HG03354 (cell line): Measurements from ENCODE around the gene APOC3.
"Not testable (repeated sequence)": the region's sequence is repeated elsewhere in the genome, so short reads cannot be mapped to it uniquely, and the experiment has no call there.

Source experiments
- ATAC-seq: cut with Tn5 transposase; IDR thresholded peaks from one replicate; pipeline ENCODE4 v1.9.1; 2021; ENCODE audit warnings: mild to moderate bottlenecking; ENCODE audit not compliant: unreplicated experiment, poor library complexity, severe bottlenecking

APOC3 gene

GRCh38 chr11:116828632-116829524, 829 bp upstream of the APOC3 start:
- no peak for ATAC-seq

DNA sequence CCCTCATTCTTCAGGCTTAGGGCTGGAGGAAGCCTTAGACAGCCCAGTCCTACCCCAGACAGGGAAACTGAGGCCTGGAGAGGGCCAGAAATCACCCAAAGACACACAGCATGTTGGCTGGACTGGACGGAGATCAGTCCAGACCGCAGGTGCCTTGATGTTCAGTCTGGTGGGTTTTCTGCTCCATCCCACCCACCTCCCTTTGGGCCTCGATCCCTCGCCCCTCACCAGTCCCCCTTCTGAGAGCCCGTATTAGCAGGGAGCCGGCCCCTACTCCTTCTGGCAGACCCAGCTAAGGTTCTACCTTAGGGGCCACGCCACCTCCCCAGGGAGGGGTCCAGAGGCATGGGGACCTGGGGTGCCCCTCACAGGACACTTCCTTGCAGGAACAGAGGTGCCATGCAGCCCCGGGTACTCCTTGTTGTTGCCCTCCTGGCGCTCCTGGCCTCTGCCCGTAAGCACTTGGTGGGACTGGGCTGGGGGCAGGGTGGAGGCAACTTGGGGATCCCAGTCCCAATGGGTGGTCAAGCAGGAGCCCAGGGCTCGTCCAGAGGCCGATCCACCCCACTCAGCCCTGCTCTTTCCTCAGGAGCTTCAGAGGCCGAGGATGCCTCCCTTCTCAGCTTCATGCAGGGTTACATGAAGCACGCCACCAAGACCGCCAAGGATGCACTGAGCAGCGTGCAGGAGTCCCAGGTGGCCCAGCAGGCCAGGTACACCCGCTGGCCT, 641 bp downstream of the APOC3 start:
- ATAC-seq, result no peak

GRCh38 chr11:116831790-116832349, 2.2 kb downstream of the APOC3 start:
- no peak for ATAC-seq

DNA sequence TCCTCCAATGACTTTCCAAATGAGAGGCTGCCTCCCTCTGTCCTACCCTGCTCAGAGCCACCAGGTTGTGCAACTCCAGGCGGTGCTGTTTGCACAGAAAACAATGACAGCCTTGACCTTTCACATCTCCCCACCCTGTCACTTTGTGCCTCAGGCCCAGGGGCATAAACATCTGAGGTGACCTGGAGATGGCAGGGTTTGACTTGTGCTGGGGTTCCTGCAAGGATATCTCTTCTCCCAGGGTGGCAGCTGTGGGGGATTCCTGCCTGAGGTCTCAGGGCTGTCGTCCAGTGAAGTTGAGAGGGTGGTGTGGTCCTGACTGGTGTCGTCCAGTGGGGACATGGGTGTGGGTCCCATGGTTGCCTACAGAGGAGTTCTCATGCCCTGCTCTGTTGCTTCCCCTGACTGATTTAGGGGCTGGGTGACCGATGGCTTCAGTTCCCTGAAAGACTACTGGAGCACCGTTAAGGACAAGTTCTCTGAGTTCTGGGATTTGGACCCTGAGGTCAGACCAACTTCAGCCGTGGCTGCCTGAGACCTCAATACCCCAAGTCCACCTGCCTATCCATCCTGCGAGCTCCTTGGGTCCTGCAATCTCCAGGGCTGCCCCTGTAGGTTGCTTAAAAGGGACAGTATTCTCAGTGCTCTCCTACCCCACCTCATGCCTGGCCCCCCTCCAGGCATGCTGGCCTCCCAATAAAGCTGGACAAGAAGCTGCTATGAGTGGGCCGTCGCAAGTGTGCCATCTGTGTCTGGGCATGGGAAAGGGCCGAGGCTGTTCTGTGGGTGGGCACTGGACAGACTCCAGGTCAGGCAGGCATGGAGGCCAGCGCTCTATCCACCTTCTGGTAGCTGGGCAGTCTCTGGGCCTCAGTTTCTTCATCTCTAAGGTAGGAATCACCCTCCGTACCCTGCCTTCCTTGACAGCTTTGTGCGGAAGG, 2.9 kb downstream of the APOC3 start:
- ATAC-seq, result no peak

GRCh38 chr11:116833491-116833815, 3.7 kb downstream of the APOC3 start:
- ATAC-seq, result no peak

- ATAC-seq, result no peak
Observed at GRCh38 chr11:116833816-116834534, 4.3 kb downstream of the APOC3 start.

- not testable (repeated sequence) for ATAC-seq
Observed at GRCh38 chr11:116834535-116835041, 4.9 kb downstream of the APOC3 start.

DNA sequence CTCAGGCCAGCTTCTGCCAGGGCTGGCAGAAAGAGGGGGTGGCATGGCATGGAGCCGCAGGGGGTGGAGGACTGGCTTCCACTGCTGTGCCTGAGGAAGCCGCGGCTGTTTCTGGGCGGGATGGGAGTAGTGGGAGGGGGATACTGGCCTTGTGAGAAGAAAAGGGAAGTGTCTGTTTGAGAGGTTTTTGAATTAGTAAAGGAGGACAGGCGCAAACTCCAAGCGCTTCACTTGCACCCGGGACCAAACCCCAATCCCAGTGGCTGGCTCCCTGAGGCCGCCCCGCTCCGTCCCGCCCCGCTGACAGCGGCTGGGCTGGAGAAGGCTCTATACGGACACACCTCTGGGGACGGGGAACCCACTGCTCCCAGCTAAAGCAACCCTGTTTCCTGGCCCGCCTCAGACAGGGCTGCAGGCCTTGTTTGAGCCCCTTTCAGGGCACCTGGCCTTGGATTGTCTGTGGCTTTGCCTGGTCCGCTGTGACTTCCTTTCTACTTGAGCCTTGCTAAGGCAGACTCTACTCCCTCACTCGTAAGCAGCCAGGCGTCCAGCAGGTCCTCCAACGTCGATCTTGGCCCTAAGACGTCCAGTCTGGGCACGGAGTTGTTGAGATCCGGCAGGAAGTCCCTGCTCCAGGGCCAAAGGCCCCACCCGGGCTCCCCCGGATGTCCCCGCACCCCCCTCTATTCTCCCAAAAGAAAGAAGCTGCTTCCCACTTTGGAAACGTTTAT, 5.5 kb downstream of the APOC3 start:
- peak; percentile 17 for ATAC-seq

DNA sequence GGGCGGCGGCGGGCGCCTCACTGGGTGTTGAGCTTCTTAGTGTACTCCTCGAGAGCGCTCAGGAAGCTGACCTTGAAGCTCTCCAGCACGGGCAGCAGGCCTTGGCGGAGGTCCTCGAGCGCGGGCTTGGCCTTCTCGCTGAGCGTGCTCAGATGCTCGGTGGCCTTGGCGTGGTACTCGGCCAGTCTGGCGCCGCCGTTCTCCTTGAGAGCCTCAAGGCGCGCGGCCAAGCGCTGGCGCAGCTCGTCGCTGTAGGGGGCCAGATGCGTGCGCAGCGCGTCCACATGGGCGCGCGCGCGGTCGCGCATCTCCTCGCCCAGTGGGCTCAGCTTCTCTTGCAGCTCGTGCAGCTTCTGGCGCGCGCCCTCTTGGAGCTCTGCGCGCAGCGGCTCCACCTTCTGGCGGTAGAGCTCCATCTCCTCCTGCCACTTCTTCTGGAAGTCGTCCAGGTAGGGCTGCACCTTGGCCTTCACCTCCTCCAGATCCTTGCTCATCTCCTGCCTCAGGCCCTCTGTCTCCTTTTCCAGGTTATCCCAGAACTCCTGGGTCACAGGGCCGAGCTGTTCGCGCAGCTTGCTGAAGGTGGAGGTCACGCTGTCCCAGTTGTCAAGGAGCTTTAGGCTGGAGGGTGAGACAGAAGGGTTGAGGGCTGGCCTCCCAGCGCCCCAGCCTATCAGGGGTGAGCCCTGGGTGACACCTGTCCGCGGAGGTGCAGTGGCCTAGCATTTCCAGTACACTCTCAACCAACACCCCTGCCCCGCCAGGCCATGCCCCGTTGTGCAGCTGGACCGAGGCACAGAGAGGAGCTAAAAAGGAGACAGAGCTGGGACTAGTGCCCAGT, 6.3 kb downstream of the APOC3 start:
- ATAC-seq, result peak; percentile 80

DNA sequence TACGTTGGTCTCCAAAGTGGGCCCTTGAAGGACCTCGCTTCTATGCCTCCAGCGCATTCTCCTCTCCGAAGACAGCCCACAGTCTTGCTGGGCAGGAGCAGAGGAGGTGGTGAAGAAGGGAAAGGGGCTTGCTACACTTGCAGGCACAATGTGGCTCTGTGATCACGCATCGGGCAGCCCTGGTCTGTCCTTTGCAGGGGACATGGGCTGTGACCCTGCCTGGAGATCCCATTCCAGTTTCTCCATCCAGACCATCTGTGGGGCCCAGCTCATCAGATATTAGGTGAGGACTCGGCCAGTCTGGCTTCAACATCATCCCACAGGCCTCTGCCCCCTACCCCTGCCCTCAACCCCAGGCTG, 6.9 kb downstream of the APOC3 start:
- ATAC-seq, result no peak

GRCh38 chr11:116837231-116838091, 7.8 kb downstream of the APOC3 start, which contains the start of gene APOA1:
TSS of gene APOA1 (minus strand) at chr11:116837622. CDS start at chr11:116837387, 235 bp downstream.
- no peak for ATAC-seq

- no peak for ATAC-seq
Observed at GRCh38 chr11:116838321-116839084, 8.8 kb downstream of the APOC3 start.

GRCh38 chr11:116840224-116840745, 10.6 kb downstream of the APOC3 start:
- ATAC-seq, result no peak

DNA sequence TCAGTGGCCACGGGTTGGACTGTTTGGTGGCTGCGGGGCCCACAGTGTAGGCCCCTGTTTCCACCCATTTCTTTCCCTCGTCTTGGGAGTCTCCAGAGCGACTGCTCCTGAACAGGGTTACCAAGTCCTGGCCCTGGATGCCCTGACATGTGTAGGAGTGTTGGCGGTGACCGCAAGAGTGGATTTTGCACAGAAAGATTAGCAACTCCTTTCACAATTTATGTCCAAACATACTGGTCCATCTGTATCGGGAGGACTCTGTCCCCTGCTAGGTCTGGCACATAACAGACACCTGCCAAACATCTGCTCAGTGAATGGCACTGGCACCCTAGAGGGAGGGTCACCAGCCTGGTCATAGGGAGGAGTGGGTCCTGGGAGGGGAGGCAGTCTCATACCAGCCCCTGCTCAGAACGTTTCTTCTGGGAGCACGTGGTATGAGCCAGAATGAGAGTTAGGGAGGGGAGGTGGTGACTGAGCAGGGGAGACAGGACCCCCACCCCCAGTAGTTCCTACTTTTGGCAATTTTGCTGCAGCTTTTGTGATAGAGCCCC, 11.1 kb downstream of the APOC3 start:
- no peak for ATAC-seq

DNA sequence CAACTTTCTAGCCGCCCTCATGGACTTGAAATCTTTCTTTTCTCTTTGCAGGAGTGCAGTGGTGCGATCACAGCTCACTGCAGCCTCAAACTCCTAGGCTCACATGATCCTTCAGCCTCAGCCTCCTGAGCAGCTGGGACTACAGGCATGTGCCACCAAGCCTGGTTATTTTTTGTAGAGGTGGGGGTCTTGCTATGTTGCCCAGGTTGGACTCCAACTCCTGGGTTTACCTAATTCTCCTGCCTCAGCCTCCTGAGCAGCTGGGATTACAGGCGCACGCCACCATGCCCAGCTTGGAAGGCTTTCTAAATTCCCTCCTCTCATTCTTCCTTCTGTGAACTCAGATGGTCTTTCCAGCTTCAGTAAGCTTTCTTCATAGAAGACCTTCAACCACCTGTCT, 12.4 kb downstream of the APOC3 start:
- no peak for ATAC-seq
